Heart left ventricle (tissue), 16 donors: Measurements from ENCODE around the gene HADHB. TPM values are rescaled to one million over a fixed set of nuclear protein-coding genes. Genes with fewer than 3 reads are reported as not detected.
"Not testable (repeated sequence)": the region's sequence is repeated elsewhere in the genome, so short reads cannot be mapped to it uniquely, and the experiment has no call there.

Experiments
- ATAC-seq, 4 donors: fragments of 200-7000 bp; cut with Tn5 transposase; one replicate each; pipeline ENCODE4 v1.9.1; 2020 to 2022; ENCODE audit warnings: moderate library complexity in 4 of 4, mild to moderate bottlenecking in 3 of 4, moderate number of reproducible peaks in 1 of 4
- DNase-seq, 5 donors: peaks; one replicate each; pipeline ENCODE4 v3.0.0-alpha.2; 2020
- H3K27ac ChIP-seq, 12 donors: fragments of 200-600 bp; sonication (generic) in 4 of 12; one replicate each; pipeline versions ENCODE4 v1.5.0 to v1.8.0; 2016 to 2022; ENCODE audit warnings: mild to moderate bottlenecking in 2 of 12
- H3K27me3 ChIP-seq, 9 donors: fragments of 200-600 bp; sonication (generic) in 2 of 9; one replicate each; pipeline versions ENCODE4 v1.5.1 to v1.8.0; 2016 to 2022; ENCODE audit warnings: mild to moderate bottlenecking in 3 of 9
- H3K36me3 ChIP-seq, 9 donors: fragments of 200-600 bp; sonication (generic) in 2 of 9; one replicate each; pipeline versions ENCODE4 v1.5.0 to v1.8.0; 2018 to 2022; ENCODE audit warnings: mild to moderate bottlenecking in 2 of 9
- H3K4me1 ChIP-seq, 12 donors: fragments of 200-600 bp; sonication (generic) in 4 of 12; one replicate each; pipeline versions ENCODE4 v1.5.0 to v1.8.0; 2016 to 2022; ENCODE audit warnings: mild to moderate bottlenecking in 3 of 12
- H3K4me3 ChIP-seq, 12 donors: fragments of 200-600 bp; sonication (generic) in 4 of 12; one replicate each; pipeline versions ENCODE4 v1.5.0 to v1.8.0; 2017 to 2022; ENCODE audit warnings: mild to moderate bottlenecking in 9 of 12, moderate library complexity in 4 of 12
- H3K9me3 ChIP-seq, 12 donors: fragments of 200-600 bp; sonication (generic) in 4 of 12; one replicate each; pipeline versions ENCODE4 v1.5.0 to v1.8.0; 2016 to 2022; ENCODE audit warnings: mild to moderate bottlenecking in 1 of 12
- POLR2A ChIP-seq, 2 donors: fragments of 450-650 bp; IDR thresholded peaks; one replicate each; pipeline ENCODE4 v1.6.1; 2017; ENCODE audit warnings: antibody characterized with exemption in 2 of 2, mild to moderate bottlenecking in 2 of 2, moderate library complexity in 2 of 2
- WGBS, 4 donors: extraction: QIAGEN DNeasy Blood & Tissue Kit in 2 of 4; methylation state at CpG; one replicate each; pipeline versions ENCODE4 v1.1.5 to v1.1.7; 2013 to 2018; 5-methylcytosine and 5-hydroxymethylcytosine counted together
- intact Hi-C, 10 donors: fragments of 100-400 bp; cut with DNase I; formaldehyde crosslinking; loops; one replicate each; pipeline versions ENCODE4 v1.11.1 to v1.14.2; 2022
- polyA plus RNA-seq, 2 donors: library from polyadenylated mRNA; stranded (reverse); fragments of 200-250 nt; gene quantifications; one replicate each; pipeline ENCODE4 v1.2.3, GENCODE V29; 2013
- total RNA-seq, 9 donors: library from RNA; depleted of rRNA in 2 of 9; stranded (reverse); fragments of >200 nt in 2 of 9; fragmentation: NEBNext Ultra II Directional in 3 of 9; extraction: Animal tissue kit (Norgen Biotek cat#: 25700) in 3 of 9; gene quantifications; one replicate each; pipeline versions ENCODE4 v1.1.0 to v1.2.4, GENCODE V29; 2016 to 2023
- TF ChIP-seq, protein P1 (sequence below), 12 donors: fragments of 200-600 bp; sonication (generic) in 4 of 12; IDR thresholded peaks; one replicate each; pipeline versions ENCODE4 v1.5.0 to v1.8.0; 2018 to 2022; ENCODE audit warnings: antibody characterized with exemption in 12 of 12, mild to moderate bottlenecking in 5 of 12
- donor health status: ischemic (EF 13 %, LVEDD 7.1; RV severe dilation, severe dysfunction).
- donor health status: healthy with polysubstance abuse.
- donor health status: DM: no; HTN: yes; CAD: no.
- donor health status: DM: no; HTN: no; CAD: no.
- donor health status: ischemic (EF 25% LVEDD 6.9; RV normal size, moderate dysfunction).
- donor health status: ischemic (EF 25% LVEDD 5.7; RV mildly dilated, moderate dysfunction).
- donor health status: healthy.
- donor health status: DM: yes; HTN: yes; CAD: no.
- donor health status: ischemic (EF 35%, LVEDD 5.7; RV mildly dilated, moderate dysfunction).
- donor health status: nonischemic (EF 11% LVEDD 7.7; RV severe dilation, severe dysfunction).
- donor health status: DM: yes; HTN: yes; CAD: no.
- donor health status: PGD.
- donor health status: ischemic (EF 29% LVEDD 5.4; RV normal size, mild dysfunction).
- donor health status: nonischemic (EF 23%, LVEDD 6.1; RV moderate dilation, normal function).

HADHB gene
- total and polyA plus RNA-seq, 11 donors = 526 to 1,915 (median 797) TPM

DNA sequence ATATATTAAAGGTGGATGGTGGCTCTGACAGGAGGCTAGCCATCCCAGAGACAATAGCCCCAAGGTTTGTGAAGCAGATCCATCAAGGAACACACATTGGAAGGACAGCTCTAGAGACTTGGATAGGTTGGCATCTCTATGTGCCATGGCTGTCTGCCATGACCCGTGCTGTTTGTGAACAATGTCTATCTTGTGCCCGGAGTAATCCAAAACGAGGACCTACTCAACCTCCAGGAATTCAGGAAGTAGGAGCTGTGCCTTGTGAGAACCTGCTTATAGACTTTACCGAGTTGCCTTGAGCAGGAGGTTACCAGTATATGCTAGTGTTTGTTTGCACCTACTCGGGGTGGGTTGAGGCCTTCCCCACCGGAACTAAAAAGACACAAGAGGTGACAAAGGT, 58.1 kb downstream of the HADHB start:
- H3K9me3 ChIP-seq = no peaks in the 10 kb centered on the region
- intact Hi-C loops = no loop called here
- no peaks in the 10 kb centered on the region for H3K36me3 ChIP-seq
- 72 to 76% (median 75%) methylated on average over 6 of the region's 6 CpGs for WGBS, 4 donors
- TF ChIP-seq, protein P1, sequence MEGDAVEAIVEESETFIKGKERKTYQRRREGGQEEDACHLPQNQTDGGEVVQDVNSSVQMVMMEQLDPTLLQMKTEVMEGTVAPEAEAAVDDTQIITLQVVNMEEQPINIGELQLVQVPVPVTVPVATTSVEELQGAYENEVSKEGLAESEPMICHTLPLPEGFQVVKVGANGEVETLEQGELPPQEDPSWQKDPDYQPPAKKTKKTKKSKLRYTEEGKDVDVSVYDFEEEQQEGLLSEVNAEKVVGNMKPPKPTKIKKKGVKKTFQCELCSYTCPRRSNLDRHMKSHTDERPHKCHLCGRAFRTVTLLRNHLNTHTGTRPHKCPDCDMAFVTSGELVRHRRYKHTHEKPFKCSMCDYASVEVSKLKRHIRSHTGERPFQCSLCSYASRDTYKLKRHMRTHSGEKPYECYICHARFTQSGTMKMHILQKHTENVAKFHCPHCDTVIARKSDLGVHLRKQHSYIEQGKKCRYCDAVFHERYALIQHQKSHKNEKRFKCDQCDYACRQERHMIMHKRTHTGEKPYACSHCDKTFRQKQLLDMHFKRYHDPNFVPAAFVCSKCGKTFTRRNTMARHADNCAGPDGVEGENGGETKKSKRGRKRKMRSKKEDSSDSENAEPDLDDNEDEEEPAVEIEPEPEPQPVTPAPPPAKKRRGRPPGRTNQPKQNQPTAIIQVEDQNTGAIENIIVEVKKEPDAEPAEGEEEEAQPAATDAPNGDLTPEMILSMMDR (IDR thresholded peaks at IDR 0.05) = no peak
- TF ChIP-seq POLR2A (IDR thresholded peaks at IDR 0.05) = no peak
- H3K4me3 ChIP-seq = no peak overlapping the region
- peak in 1 of 5 donors; percentile 63 for DNase-seq
- peaks cover 0 to 19% (median 5%) of the 10 kb centered on the region in 12 donors for H3K4me1 ChIP-seq
- ATAC-seq = peak in 2 of 4 donors; percentile 26 to 31
- H3K27ac ChIP-seq = no peak overlapping the region
- no peaks in the 10 kb centered on the region for H3K27me3 ChIP-seq

GRCh38 chr2:26305094-26305493, 60.4 kb downstream of the HADHB start:
- H3K4me1 ChIP-seq, intact Hi-C loops, DNase-seq, H3K27me3 ChIP-seq, H3K36me3 ChIP-seq, H3K4me3 ChIP-seq, ATAC-seq, H3K9me3 ChIP-seq, H3K27ac ChIP-seq: not testable (repeated sequence)
- 74 to 86% (median 80%) methylated on average over 7 of the region's 7 CpGs for WGBS, 4 donors

- no peak for TF ChIP-seq POLR2A (IDR thresholded peaks at IDR 0.05)
- TF ChIP-seq, protein P1 (IDR thresholded peaks at IDR 0.05) = no peak
- Histone ChIP-seq H3K4me3 (no peak overlapping the region), H3K27me3 (no peaks in the 10 kb centered on the region), H3K27ac (no peak overlapping the region), H3K4me1 (peaks cover 0 to 4% (median under 1%) of the 10 kb centered on the region in 12 donors), H3K9me3 (no peaks in the 10 kb centered on the region), H3K36me3 (no peaks in the 10 kb centered on the region)
- intact Hi-C loops = no loop called here
- WGBS, 4 donors = 83 to 90% (median 86%) methylated on average over 6 of the region's 6 CpGs
- no peak for DNase-seq
- no peak for ATAC-seq
Observed at GRCh38 chr2:26305540-26305939, 60.8 kb downstream of the HADHB start.

DNA sequence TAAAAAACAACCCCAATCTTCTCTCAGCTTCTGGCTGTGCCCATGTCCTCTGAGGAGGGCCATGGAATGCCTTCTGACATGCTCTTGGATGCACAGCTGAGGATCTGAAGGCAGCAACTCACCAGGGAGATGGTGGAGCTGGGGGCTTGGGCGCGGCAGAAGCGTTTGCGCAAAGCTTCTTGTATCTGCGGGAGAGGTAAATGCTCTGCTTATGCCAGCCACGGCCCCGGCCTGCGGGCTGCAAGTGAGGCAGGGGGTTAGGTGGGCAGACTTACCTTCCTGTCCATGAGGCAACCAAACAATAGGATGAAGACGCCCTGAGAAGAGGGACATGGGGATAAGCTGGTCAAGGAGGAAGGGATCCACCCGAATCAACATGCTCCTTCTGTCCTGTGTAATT, 65.2 kb downstream of the HADHB start:
- DNase-seq = no peak
- Histone ChIP-seq H3K4me1 (no peaks in the 10 kb centered on the region), H3K27me3 (no peaks in the 10 kb centered on the region), H3K4me3 (no peak overlapping the region), H3K36me3 (no peaks in the 10 kb centered on the region), H3K27ac (no peak overlapping the region), H3K9me3 (no peaks in the 10 kb centered on the region)
- intact Hi-C loops = no loop called here
- no peak for ATAC-seq
- TF ChIP-seq, protein P1 (IDR thresholded peaks at IDR 0.05) = no peak
- no peak for TF ChIP-seq POLR2A (IDR thresholded peaks at IDR 0.05)
- WGBS, 4 donors = 83 to 84% (median 84%) methylated on average over 10 of the region's 10 CpGs

DNA sequence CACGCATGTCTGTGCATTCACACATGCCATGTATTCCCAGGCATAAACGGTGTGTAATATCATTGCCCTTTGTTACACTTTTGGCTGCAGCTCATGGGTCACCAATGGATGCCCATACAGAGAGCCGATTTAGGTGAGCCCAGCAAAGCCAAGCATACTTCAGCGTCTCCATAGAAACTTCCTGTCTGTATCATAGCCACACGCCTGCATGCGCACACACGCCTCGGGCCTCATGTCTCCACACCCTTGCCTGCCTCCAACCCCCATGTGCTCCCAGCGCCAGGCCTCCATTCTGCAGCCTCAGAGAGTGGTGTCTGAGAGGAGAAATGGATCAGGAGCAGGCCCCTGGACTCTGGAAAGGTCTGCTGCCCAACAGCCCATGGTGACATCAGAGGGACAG, 67.7 kb downstream of the HADHB start:
- DNase-seq (no peak), ATAC-seq (no peak)
- no peaks in the 10 kb centered on the region for H3K27me3 ChIP-seq
- no peaks in the 10 kb centered on the region for H3K36me3 ChIP-seq
- H3K4me1 ChIP-seq = no peaks in the 10 kb centered on the region
- intact Hi-C loops = no loop called here
- no peak overlapping the region for H3K4me3 ChIP-seq
- TF ChIP-seq, protein P1 (IDR thresholded peaks at IDR 0.05) = no peak
- no peaks in the 10 kb centered on the region for H3K9me3 ChIP-seq
- no peak overlapping the region for H3K27ac ChIP-seq
- WGBS, 4 donors = 81 to 95% (median 84%) methylated on average over 8 to 9 of the region's 9 CpGs
